NAMALWA (cell line): Measurements from ENCODE around the gene B9D2.
"Not testable (repeated sequence)": the region's sequence is repeated elsewhere in the genome, so short reads cannot be mapped to it uniquely, and the experiment has no call there.

Source experiments
- DNase-seq: peaks from one replicate; pipeline ENCODE4 v3.0.0-alpha.2; 2015; ENCODE audit warnings: low spot score

Gene B9D2

DNA sequence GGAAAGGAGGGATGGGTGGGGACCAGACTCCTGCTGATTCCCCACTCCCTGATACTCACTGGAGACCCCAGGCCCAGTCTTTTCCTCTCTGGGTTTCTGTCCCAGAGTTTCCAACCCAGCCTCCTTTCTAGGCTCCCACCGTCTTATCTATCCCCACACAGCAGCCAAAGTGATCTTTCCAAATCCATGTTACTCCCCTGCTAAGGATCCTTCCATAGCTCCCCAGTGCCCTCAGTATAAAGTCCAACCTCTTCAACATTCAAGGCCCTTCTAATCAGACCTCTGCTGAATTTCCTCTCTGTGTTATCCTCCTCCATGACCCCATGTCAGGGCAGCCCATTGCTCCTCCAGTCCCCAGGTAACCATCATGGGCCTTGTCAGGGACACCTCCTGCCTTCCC is 8.9 kb downstream of the B9D2 start:
- no peak for DNase-seq

DNA sequence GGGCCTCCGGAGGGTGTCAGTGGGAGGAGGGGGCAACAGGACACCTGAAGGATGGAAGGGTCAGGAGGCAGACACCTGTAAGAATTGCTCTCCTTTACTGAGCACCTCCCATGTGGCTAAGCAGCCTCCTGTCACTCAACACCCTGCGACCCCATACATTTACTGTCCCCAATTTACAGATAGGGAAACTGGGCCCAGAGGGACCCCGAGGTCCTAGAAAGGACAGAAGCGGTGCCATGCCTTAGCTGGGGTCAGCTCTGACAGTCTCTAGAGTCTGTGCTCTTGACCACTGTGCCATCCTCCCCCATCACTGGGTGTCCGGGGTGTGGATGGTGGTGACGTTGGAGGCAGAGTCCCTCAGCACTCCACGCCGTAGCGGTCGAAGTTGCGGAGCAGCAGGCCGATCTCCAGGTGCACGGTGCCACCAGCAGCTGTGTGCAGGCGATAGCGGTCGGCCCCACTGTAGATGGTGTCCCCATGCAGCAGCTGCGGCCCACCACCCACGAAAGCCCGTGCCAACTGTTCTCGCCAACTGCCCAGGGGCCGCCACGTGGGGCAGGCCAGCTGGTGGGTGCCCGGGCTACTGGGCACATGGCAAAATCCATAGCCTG is 9.5 kb downstream of the B9D2 start:
- DNase-seq, result no peak

DNA sequence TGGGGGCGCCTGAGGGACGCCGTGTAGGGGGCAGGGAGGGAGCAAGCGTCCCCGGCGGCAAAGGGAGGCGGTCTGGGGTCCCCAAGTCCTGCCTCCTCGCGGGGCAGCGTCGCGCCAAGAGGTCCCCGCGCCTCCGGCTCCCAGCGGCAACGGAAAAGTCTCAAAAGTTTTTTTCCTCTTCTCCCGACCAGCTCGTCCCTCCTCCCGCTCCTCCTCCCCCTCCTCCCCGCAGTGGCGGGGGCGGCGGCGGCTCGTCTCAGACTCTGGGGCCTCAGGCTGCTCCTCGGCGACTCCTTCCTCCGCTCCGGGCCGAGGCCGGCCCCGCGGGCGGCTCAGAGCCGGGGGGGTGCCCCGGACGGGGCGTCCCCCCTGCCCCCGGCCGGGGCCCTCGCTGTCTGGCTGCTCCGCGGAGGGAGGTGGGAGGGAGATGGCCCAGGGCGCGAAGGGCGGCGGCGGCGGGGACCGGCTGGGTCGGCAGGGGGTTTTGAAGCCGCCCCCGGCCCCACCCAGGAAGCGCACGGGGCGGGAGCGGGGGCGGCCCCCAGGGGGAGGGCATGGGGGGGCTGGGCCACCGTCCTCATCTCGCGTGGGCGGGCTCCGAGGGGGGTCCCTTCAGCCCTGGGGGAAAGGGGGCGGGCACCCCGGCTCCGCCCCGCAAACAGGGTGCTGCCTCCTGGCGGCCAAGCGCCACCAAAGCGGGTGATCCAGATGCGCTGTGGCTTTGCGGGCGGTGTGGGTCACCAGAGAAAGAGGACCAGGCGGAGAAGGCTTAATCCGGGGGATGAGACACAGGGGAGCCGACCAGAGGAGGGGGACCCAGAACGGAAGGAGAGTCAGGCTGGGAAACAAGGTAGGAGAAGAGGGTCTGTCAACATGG is 10.2 kb downstream of the B9D2 start, which contains the start of gene TGFB1:
Gene TGFB1 (minus strand): TSS at position 457 of the 877 bp plus-strand sequence. CDS start 878 bp downstream, outside the sequence.
- DNase-seq, result peak; percentile 93

DNA sequence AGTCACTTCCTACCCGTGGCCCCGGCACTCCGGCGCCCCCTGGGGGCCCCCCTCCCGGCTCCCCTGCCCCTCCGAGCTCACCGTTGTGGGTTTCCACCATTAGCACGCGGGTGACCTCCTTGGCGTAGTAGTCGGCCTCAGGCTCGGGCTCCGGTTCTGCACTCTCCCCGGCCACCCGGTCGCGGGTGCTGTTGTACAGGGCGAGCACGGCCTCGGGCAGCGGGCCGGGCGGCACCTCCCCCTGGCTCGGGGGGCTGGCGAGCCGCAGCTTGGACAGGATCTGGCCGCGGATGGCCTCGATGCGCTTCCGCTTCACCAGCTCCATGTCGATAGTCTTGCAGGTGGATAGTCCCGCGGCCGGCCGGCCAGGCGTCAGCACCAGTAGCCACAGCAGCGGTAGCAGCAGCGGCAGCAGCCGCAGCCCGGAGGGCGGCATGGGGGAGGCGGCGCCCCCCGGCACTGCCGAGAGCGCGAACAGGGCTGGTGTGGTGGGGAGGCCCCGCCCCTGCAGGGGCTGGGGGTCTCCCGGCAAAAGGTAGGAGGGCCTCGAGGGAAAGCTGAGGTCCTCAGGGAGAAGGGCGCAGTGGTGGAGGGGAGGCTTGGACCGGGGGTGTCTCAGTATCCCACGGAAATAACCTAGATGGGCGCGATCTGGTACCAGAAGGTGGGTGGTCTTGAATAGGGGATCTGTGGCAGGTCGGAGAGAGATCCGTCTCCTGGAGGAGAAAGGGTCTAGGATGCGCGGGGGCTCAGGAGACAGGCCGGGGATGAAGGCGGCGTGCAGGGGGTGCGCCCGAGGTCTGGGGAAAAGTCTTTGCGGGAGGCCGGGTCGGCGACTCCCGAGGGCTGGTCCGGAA is 11.1 kb downstream of the B9D2 start:
- peak; percentile 86 for DNase-seq

DNA sequence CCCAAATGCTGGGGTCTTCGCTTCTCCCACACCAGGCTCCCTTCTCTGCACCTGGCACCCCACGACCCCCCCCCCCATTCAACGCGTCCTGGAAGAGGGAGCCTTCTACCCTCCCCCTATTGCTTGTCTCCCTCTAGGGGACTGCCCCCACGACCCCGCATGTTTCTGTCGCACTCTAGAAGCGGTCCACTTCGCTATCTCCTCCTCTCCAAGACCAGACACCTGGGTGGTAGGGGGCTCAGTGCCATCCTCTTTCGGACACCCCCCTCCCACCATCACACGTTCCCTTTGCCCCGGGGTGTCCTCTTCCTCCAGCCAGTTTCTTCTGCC is 11.7 kb downstream of the B9D2 start:
- no peak for DNase-seq

DNA sequence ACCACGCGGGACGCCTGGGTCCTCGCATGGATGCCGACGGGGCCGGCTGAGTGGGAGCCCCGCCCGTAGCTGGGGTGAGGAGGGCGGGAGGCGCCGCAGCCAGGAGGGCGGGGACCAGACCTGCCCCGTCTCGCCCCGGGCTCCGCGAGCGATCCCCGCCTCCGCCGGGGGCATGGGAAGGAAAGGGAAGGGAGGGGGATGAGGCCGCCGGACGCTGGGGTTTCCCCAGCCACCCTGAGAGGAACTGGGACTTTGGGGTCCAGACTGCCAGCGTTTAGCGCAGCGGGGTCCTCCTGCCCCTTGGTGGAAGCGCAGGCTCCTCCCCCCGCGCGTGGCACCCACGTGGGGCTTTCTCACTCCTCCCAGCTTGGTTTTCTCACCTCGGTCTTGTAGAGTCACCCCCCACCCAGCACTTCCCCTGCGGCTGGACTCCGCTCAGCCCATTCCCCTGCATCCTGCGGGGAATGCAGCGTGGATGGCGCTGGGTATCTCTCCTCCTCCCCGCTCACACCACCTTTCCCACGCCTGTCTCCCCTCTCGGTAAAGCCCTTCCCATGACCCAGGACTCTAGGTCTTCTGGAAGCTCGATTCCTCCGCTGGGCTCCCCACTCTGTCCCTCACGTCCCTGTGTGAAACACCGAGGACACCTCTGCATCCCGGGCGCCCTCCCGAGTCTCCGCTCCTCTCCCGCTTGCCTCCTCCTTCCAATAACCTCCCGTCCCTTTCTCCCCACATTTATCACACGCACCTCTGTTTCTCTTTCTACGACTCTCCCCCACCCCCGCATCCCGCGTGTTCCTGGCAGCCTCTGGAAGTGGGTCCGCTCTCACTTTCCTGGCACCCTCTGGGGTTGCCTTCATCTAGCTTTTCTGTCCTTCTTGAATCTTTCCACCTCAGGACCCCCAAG is 12.4 kb downstream of the B9D2 start:
- DNase-seq, result peak; percentile 75

DNA sequence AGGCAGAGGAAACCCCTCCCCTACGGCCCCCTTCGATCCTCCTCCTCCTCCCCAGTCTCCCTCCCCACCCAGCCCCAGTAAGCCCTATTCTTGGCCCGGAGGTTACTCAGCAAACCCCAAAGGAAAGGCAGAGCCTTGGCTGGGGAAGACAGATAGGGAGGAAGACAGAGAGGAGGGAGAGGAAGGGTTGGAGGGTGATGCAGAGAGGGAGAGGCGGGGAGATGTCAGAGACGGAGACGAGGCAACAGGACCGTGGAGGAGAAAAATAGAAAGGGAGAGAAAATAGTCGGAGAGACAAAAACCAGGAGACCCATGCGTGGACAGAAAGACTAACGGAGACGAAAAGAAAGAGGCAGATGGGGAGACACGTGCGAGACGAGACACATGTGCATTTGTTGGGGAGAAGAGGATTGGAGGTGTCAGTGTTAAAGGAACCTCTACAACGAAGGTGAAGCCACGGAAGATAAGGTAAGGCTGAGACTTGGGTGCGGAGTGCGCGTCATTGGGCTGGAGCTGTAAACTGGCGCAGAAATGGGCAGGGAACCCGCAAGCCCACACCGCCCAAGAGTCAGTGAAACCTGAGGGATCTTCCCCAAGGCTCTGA is 13.1 kb downstream of the B9D2 start:
- no peak for DNase-seq

DNA sequence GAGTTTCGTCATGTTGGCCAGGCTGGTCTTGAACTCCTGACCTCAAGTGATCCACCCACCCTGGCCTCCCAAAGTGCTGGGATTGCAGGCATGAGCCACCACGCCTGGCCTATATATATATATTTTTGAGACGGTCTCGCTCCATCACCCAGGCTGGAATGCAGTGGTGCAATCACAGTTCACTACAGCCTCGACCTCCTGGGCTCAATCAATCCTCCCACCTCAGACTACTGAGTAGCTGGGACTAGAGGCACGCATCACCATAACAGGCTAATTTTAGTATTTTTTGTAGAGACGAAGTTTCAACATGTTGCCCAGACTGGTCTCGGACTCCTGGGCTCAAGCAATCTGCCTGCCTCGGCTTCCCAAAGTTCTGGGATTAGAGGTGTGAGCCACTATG is 17.0 kb downstream of the B9D2 start:
- not testable (repeated sequence) for DNase-seq

DNA sequence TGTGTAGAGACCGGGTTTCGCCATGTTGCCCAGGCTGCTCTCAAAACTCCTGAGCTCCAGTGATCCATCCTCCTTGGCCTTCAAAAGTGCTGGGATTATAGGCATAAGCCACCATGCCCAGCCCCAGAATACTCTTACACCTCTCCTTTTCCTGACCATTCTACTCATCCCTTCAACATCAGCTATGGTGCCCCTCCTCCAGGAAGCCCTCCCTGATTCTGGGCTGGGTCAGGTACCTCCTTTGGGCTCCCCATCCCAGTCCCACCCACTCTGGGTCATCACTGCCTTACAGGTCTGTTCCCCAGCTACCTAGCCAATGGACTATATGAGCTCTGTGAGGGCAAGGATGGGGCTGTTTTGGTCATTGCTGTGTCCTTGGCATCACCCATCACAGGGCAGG is 19.8 kb downstream of the B9D2 start:
- no peak for DNase-seq

DNA sequence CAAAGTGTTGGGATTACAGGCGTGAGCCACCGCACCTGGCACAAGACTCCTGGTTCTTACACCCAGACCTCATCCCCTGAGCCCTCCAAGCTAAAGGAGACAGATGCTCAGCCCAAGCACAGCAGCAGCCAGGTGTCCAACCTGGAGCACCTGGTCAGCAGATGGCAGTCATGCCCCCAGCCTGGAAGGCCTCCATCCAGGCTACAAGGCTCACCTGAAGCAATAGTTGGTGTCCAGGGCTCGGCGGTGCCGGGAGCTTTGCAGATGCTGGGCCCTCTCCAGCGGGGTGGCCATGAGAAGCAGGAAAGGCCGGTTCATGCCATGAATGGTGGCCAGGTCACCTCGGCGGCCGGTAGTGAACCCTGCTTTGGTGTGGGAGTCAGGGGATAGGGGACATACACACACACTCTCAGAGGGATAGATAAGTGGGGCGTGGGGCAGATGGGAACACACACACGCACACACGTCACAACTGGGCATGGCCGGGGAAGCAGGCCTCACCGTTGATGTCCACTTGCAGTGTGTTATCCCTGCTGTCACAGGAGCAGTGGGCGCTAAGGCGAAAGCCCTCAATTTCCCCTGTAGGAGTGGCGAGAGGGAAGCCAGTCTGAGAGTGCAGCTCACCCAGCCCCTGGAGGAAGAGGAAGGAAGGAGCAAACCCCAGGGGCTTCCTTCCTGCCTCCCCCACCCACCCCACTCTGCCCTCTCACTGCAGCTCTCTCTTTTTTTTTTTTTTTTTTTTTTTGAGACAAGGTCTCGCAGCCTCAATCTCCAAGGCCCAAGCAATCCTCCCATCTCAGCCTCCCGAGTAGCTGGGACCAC is 22.1 kb downstream of the B9D2 start:
- no peak for DNase-seq

DNA sequence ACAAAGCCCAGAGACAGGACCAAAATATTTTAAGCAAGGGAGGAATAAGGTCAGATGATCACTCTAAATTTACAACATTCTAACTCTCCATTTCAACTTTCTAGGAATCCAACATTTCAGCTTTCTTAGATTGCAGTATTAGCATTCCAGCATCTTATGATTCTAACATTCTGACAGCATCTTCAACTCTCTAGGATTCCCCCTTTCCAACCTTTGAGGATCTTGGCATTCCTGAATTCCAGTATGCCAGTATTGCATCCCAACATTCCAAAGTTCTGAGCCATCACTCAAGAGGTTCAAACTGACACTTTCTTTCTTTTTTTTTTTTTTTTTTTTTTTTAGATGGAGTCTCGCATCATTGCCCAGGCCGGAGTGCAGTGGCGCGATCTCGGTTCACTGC is 24.0 kb downstream of the B9D2 start:
- DNase-seq, result no peak

DNA sequence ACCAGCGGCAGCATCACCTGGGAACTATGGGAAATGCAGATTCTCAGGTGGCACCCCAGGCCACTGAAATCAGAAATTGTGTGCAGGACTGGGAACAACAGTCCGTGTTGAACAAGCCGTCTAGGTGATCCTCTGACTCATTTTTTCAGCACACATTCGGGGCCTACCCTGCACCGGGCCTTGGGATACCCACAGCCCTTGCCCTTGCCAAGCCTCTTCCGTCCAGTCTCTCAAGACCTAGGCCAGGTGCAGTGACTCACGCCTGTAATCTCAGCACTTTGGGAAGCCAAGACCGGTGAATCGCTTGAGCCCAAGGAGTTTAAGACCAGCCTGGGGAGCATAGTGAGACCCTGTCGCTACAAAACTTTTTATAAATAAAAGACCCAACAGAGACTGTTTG is 28.5 kb downstream of the B9D2 start:
- no peak for DNase-seq

DNA sequence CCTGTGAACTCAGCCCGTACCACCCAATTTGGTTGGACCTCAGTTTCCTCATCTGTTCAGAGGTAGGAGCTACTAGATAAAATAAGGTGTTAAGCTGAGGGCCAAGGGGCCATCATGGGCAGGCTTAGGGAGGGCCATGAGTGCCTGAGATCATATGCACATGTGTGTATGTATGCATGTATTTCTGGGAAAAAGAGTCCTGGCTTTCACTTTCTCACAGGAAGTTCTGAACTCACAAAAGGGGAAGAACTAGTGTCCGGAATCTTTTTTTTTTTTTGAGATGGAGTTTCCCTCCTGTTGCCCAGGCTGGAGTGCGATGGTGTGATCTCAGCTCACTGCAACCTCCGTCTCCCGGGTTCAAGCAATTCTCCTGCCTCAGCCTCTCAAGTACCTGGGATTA is 29.2 kb downstream of the B9D2 start:
- DNase-seq, result no peak

DNA sequence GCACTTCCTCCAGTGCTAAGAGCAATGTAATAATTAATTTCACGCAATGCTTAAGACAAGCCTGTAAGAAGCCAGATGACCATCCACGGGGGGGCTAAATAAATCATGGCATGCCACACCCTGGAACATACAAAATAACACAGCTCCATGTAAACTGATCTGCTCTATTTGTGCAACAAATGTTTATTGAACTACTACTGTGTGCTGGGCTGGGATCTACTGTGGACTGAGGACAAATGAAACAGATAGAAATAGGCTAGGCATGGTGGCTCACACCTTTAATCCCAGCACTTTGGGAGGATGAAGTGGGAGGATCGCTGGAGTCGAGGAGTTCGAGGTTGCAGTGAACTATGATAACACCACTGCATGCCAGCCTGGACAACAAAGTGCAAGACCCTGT is 31.5 kb downstream of the B9D2 start:
- no peak for DNase-seq

DNA sequence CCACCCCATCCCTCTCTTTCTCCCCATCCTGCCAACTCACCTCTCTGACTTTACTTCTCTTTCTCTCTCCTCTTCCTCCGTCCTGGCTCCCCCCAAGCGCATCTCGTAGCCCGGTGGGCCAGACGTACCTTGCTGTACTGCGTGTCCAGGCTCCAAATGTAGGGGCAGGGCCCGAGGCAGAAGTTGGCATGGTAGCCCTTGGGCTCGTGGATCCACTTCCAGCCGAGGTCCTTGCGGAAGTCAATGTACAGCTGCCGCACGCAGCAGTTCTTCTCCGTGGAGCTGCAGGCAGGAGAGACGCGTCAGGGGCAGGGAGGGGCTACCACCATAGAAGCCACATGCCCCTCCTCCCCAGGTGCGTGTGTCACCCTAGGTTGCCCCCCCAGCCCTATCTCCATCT is 31.9 kb downstream of the B9D2 start:
- no peak for DNase-seq

DNA sequence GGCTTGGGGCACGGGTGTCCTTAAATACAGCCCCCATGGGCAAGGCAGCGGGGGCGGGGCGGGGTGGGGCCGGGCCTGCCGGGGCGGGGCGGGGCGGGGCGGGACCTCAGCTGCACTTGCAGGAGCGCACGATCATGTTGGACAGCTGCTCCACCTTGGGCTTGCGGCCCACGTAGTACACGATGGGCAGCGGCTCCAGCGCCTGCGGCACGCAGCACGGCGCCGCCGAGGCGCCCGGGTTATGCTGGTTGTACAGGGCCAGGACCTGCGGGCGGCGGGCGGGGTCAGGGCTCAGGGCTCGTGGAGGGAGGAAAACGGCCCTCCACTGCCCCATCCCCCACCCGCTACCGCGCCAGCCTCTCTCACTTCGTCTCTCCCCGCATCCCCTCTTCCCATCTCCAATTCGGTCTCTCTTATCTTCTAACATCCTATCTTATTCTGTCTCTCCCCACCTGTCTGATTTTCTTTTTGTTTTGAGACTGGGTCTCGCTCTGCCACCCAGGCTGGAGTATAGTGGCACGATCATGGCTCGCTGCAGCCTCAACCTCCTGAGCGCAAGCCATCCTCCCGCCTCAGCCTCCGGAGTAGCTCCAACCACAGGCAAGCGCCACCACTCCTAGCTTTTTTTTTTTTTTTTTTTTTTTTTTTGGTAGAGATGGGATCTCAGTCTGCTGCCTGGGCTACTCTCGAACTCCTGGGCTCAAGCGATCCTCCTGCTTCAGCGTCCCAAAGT is 32.8 kb downstream of the B9D2 start:
- DNase-seq, result no peak

DNA sequence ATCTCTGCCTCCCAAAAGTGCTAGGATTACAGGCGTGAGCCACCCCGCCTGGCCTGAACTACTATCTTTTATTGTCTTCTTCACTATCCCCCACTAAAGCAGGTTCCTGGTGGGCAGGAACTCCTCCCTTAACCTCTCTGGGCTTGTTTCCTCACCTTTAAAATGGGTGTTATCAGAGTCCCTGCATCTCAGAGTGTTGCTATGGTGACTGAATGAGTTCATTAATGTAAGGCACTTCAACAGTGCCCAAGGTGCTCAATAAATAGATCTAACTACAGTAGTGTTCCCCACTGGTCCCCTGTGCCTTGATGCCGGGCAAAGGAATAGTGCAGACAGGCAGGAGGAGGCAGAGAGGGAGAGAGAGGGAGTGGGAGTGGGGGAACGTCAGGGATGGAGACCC is 33.5 kb downstream of the B9D2 start:
- DNase-seq, result no peak

DNA sequence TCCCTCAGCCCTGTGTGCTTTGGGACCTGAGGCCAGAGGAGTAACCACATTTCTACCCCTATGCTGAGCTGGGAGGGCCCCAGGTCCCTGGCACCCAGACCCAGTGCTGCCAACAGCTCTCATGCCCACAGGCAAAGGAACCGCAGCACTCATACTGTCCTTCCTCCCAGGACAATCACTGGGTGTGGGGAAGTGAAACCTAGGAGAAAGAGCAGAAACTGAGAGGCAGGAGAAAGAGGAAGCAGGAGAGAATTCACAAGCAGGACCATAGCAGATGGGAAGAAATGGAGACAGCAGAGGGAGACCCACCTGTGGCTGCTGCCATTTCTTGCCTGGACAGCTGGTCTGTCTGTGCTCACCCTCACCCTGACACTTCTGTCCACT is 35.1 kb downstream of the B9D2 start:
- DNase-seq, result peak; percentile 56

DNA sequence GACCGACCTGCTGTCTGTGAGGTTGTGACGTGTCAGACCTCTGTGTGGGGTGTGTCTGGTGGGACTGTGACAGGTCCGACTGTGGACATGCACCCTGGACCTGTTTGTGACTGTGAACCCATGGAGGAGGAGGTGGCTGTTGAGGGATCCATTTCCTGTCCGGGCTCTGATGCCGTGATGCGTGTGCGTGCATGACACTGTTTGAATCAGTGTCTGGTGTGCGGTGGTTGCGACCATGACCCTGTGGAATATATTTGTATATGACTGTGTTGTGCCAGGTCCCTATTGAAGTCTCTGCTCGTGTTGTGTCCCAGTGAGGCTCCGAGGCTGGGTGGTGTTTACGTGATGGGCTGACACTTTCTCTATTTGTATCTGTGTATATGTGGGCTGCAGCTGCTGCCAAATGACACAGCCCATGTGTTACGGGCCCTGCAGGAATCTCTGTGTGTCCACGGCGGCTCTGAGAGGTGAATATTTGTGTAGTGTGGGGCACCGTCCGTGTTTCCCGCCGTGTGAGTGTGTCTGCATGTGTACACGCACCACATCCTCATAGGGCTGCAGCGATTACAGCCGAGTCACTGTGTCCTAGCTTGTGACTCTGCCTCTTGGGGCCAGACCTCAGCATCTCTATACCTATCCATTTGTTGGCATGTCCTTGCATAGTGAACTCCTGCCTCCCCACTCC is 35.6 kb downstream of the B9D2 start:
- peak; percentile 53 for DNase-seq
